Measurements from ENCODE around the gene WIPF3. TPM values are rescaled to one million over a fixed set of nuclear protein-coding genes. Genes with fewer than 3 reads are reported as not detected.

Gene WIPF3
- total RNA-seq, 2 experiments from 2014 or later = not detected

- H3K36me3 Mint-ChIP-seq = no peaks in the 10 kb centered on the region
- peaks cover 4% of the 10 kb centered on the region for H3K4me1 Mint-ChIP-seq
- no peaks in the 10 kb centered on the region for H3K9me3 Mint-ChIP-seq
- POLR2A ChIA-PET = no interaction called here
- no peak overlapping the region for H3K4me3 Mint-ChIP-seq
- no peak for ATAC-seq (ENCODE audit: low read depth)
- H3K27ac Mint-ChIP-seq = no peak overlapping the region
- peaks cover 28% of the 10 kb centered on the region for H3K27me3 Mint-ChIP-seq
- no peak for DNase-seq
These were observed 38.3 kb downstream of the WIPF3 start for GRCh38 chr7:29844559-29844958.

- peaks cover 29% of the 10 kb centered on the region for H3K27me3 Mint-ChIP-seq
- no peak overlapping the region for H3K27ac Mint-ChIP-seq
- H3K36me3 Mint-ChIP-seq = no peaks in the 10 kb centered on the region
- H3K9me3 Mint-ChIP-seq = no peaks in the 10 kb centered on the region
- no peak overlapping the region for H3K4me3 Mint-ChIP-seq
- H3K4me1 Mint-ChIP-seq = peaks cover 4% of the 10 kb centered on the region
- POLR2A ChIA-PET = no interaction called here
- ATAC-seq (ENCODE audit: low read depth) = no peak
- DNase-seq = no peak
These were observed 41.2 kb downstream of the WIPF3 start for GRCh38 chr7:29847496-29847895.

GRCh38 chr7:29847916-29848315 is 41.6 kb downstream of the WIPF3 start:
- ATAC-seq (ENCODE audit: low read depth) (no peak), DNase-seq (no peak)
- POLR2A ChIA-PET = no interaction called here
- H3K4me1 Mint-ChIP-seq = peaks cover 4% of the 10 kb centered on the region
- H3K9me3 Mint-ChIP-seq = no peaks in the 10 kb centered on the region
- no peaks in the 10 kb centered on the region for H3K36me3 Mint-ChIP-seq
- no peak overlapping the region for H3K27ac Mint-ChIP-seq
- H3K27me3 Mint-ChIP-seq = peaks cover 31% of the 10 kb centered on the region
- no peak overlapping the region for H3K4me3 Mint-ChIP-seq

GRCh38 chr7:29848941-29849340 is 42.6 kb downstream of the WIPF3 start:
- H3K27ac Mint-ChIP-seq = no peak overlapping the region
- POLR2A ChIA-PET = no interaction called here
- DNase-seq (no peak), ATAC-seq (ENCODE audit: low read depth) (no peak)
- no peaks in the 10 kb centered on the region for H3K36me3 Mint-ChIP-seq
- H3K9me3 Mint-ChIP-seq = no peaks in the 10 kb centered on the region
- H3K4me3 Mint-ChIP-seq = no peak overlapping the region
- H3K4me1 Mint-ChIP-seq = peaks cover 2% of the 10 kb centered on the region
- peaks cover 31% of the 10 kb centered on the region for H3K27me3 Mint-ChIP-seq

- no peak for ATAC-seq (ENCODE audit: low read depth)
- Mint-ChIP-seq H3K4me3 (no peak overlapping the region), H3K27ac (no peak overlapping the region), H3K9me3 (no peaks in the 10 kb centered on the region), H3K36me3 (no peaks in the 10 kb centered on the region), H3K4me1 (no peaks in the 10 kb centered on the region), H3K27me3 (peaks cover 30% of the 10 kb centered on the region)
- POLR2A ChIA-PET = no interaction called here
- DNase-seq = no peak
These were observed 45.2 kb downstream of the WIPF3 start for GRCh38 chr7:29851487-29851886.

- H3K9me3 Mint-ChIP-seq = no peaks in the 10 kb centered on the region
- DNase-seq (no peak), ATAC-seq (ENCODE audit: low read depth) (no peak)
- POLR2A ChIA-PET = no interaction called here
- H3K4me1 Mint-ChIP-seq = no peaks in the 10 kb centered on the region
- peaks cover 30% of the 10 kb centered on the region for H3K27me3 Mint-ChIP-seq
- H3K4me3 Mint-ChIP-seq = no peak overlapping the region
- no peak overlapping the region for H3K27ac Mint-ChIP-seq
- no peaks in the 10 kb centered on the region for H3K36me3 Mint-ChIP-seq
These were observed 46.1 kb downstream of the WIPF3 start for GRCh38 chr7:29852457-29852856.

- POLR2A ChIA-PET = no interaction called here
- Mint-ChIP-seq H3K9me3 (no peaks in the 10 kb centered on the region), H3K27ac (no peak overlapping the region), H3K4me1 (no peaks in the 10 kb centered on the region), H3K4me3 (no peak overlapping the region), H3K27me3 (peaks cover 24% of the 10 kb centered on the region), H3K36me3 (no peaks in the 10 kb centered on the region)
- DNase-seq (no peak), ATAC-seq (ENCODE audit: low read depth) (no peak)
These were observed 46.8 kb downstream of the WIPF3 start for GRCh38 chr7:29853072-29853471.

GRCh38 chr7:29853789-29854188 is 47.5 kb downstream of the WIPF3 start:
- peaks cover 25% of the 10 kb centered on the region for H3K27me3 Mint-ChIP-seq
- no peak overlapping the region for H3K27ac Mint-ChIP-seq
- DNase-seq = no peak
- no peaks in the 10 kb centered on the region for H3K36me3 Mint-ChIP-seq
- no peaks in the 10 kb centered on the region for H3K4me1 Mint-ChIP-seq
- POLR2A ChIA-PET = no interaction called here
- H3K4me3 Mint-ChIP-seq = no peak overlapping the region
- ATAC-seq (ENCODE audit: low read depth) = no peak
- H3K9me3 Mint-ChIP-seq = no peaks in the 10 kb centered on the region

GRCh38 chr7:29854257-29854938 is 48.1 kb downstream of the WIPF3 start:
- Mint-ChIP-seq H3K4me3 (no peak overlapping the region), H3K27me3 (peaks cover 25% of the 10 kb centered on the region), H3K36me3 (no peaks in the 10 kb centered on the region), H3K9me3 (no peaks in the 10 kb centered on the region), H3K4me1 (no peaks in the 10 kb centered on the region), H3K27ac (no peak overlapping the region)
- no peak for ATAC-seq (ENCODE audit: low read depth)
- DNase-seq = no peak
- POLR2A ChIA-PET = no interaction called here

GRCh38 chr7:29857654-29858053 is 51.3 kb downstream of the WIPF3 start:
- POLR2A ChIA-PET = no interaction called here
- ATAC-seq (ENCODE audit: low read depth) (no peak), DNase-seq (no peak)
- H3K27ac Mint-ChIP-seq = no peak overlapping the region
- H3K4me3 Mint-ChIP-seq = no peak overlapping the region
- H3K36me3 Mint-ChIP-seq = no peaks in the 10 kb centered on the region
- no peaks in the 10 kb centered on the region for H3K9me3 Mint-ChIP-seq
- peaks cover 14% of the 10 kb centered on the region for H3K27me3 Mint-ChIP-seq
- H3K4me1 Mint-ChIP-seq = no peaks in the 10 kb centered on the region

GRCh38 chr7:29858191-29858951 is 52.1 kb downstream of the WIPF3 start:
- POLR2A ChIA-PET = no interaction called here
- H3K27me3 Mint-ChIP-seq = peaks cover 14% of the 10 kb centered on the region
- no peak for DNase-seq
- H3K36me3 Mint-ChIP-seq = no peaks in the 10 kb centered on the region
- H3K27ac Mint-ChIP-seq = no peak overlapping the region
- ATAC-seq (ENCODE audit: low read depth) = no peak
- H3K4me1 Mint-ChIP-seq = no peaks in the 10 kb centered on the region
- H3K9me3 Mint-ChIP-seq = no peaks in the 10 kb centered on the region
- no peak overlapping the region for H3K4me3 Mint-ChIP-seq

GRCh38 chr7:29859104-29859503 is 52.8 kb downstream of the WIPF3 start:
- Mint-ChIP-seq H3K9me3 (no peaks in the 10 kb centered on the region), H3K4me3 (no peak overlapping the region), H3K27ac (no peak overlapping the region), H3K27me3 (peaks cover 21% of the 10 kb centered on the region), H3K4me1 (no peaks in the 10 kb centered on the region), H3K36me3 (no peaks in the 10 kb centered on the region)
- ATAC-seq (ENCODE audit: low read depth) = no peak
- POLR2A ChIA-PET = no interaction called here
- DNase-seq = no peak

GRCh38 chr7:29859524-29860185 is 53.3 kb downstream of the WIPF3 start:
- no peaks in the 10 kb centered on the region for H3K36me3 Mint-ChIP-seq
- peaks cover 21% of the 10 kb centered on the region for H3K27me3 Mint-ChIP-seq
- H3K27ac Mint-ChIP-seq = no peak overlapping the region
- H3K4me1 Mint-ChIP-seq = no peaks in the 10 kb centered on the region
- no peak overlapping the region for H3K4me3 Mint-ChIP-seq
- DNase-seq (no peak), ATAC-seq (ENCODE audit: low read depth) (no peak)
- no peaks in the 10 kb centered on the region for H3K9me3 Mint-ChIP-seq
- POLR2A ChIA-PET = no interaction called here

GRCh38 chr7:29860186-29860585 is 53.9 kb downstream of the WIPF3 start:
- no peaks in the 10 kb centered on the region for H3K36me3 Mint-ChIP-seq
- DNase-seq (no peak), ATAC-seq (ENCODE audit: low read depth) (no peak)
- H3K9me3 Mint-ChIP-seq = no peaks in the 10 kb centered on the region
- POLR2A ChIA-PET = no interaction called here
- no peak overlapping the region for H3K4me3 Mint-ChIP-seq
- H3K27ac Mint-ChIP-seq = no peak overlapping the region
- no peaks in the 10 kb centered on the region for H3K4me1 Mint-ChIP-seq
- peaks cover 20% of the 10 kb centered on the region for H3K27me3 Mint-ChIP-seq

All from activated naive CD8-positive, alpha-beta T cell treated with anti-CD3 and anti-CD28 coated beads, Interleukin-2, amount 10 ng/mL, durations not matched to agents 7 days and 5 days (primary cell).